HCT116 (cell line): ENCODE results near the gene SPTBN1. TPM values are rescaled to one million over a fixed set of nuclear protein-coding genes. Genes with fewer than 3 reads are reported as not detected.

Experiments
- ATAC-seq: fragments of 200-7000 bp; cut with Tn5 transposase; 2 replicates; pipeline ENCODE4 v1.9.1; 2020; ENCODE audit warnings: mild to moderate bottlenecking, moderate library complexity
- BruUV-seq: library from RNA; stranded (reverse); fragments of 400-500 nt; replicated peaks from 2 replicates; lab custom pipeline; 2021; lab: Mats Ljungman, UMichigan
- CTCF ChIA-PET: fragments of 300-600 bp; sonication (Branson Sonifier 250); formaldehyde crosslinking; loops from one replicate; lab custom pipeline; 2021; ENCODE audit warnings: antibody characterized with exemption; lab: Charles Lee
- POLR2A ChIA-PET: fragments of 300-600, 350-600 bp; sonication (Branson Sonifier 250); formaldehyde crosslinking; loops from one replicate; lab custom pipeline; 2021; ENCODE audit warnings: antibody characterized with exemption; lab: Charles Lee
- RAD21 ChIA-PET, 2 experiments: fragments of 300-600 bp; sonication (Branson Sonifier 250); formaldehyde crosslinking; loops; one replicate each; lab custom pipeline; 2023; ENCODE audit warnings: low total read pairs in 2 of 2; ENCODE audit not compliant: uncharacterized antibody in 2 of 2, unreplicated experiment in 2 of 2, low non-redundant PET in 1 of 2; lab: Charles Lee
- DNase-seq: peaks from one replicate; pipeline ENCODE4 v3.0.0-alpha.2; 2010; ENCODE audit warnings: low read depth, low spot score
- H2AFZ ChIP-seq: fragments of 200-600 bp; shearing (Covaris generic), sonication (generic); 2 replicates; pipeline ENCODE4 v1.6.1; 2017; ENCODE audit warnings: low read depth, mixed run types, mixed read lengths, antibody characterized with exemption, low read length; ENCODE audit not compliant: poor library complexity, severe bottlenecking
- H3K27ac ChIP-seq: 2 replicates; pipeline ENCODE4 v1.5.1; 2012; ENCODE audit warnings: low read depth, low read length
- H3K27me3 ChIP-seq: fragments of 200-600 bp; sonication (generic); 2 replicates; pipeline ENCODE4 v1.6.1; 2016; ENCODE audit warnings: mixed run types, low read length, mixed read lengths; ENCODE audit not compliant: insufficient read depth
- H3K36me3 ChIP-seq, 2 experiments: fragments of 200-500 bp in 1 of 2; fragments of 200-600 bp in 1 of 2; sonication (Bioruptor generic) in 1 of 2; sonication (generic) in 1 of 2; 2 replicates each; pipeline versions ENCODE4 v1.5.1 to v1.6.1; 2014 to 2016; ENCODE audit warnings: low read length in 2 of 2, inconsistent platforms in 1 of 2, mixed read lengths in 1 of 2, mixed run types in 1 of 2; ENCODE audit not compliant: insufficient read depth in 2 of 2, control insufficient read depth in 1 of 2
- H3K4me1 ChIP-seq, 2 experiments: fragments of 200-600 bp in 1 of 2; sonication (generic) in 1 of 2; 2 replicates each; pipeline versions ENCODE4 v1.5.1 to v1.6.1; 2012 to 2017; ENCODE audit warnings: low read length in 2 of 2, inconsistent platforms in 1 of 2, mild to moderate bottlenecking in 1 of 2, mixed read lengths in 1 of 2, mixed run types in 1 of 2, moderate library complexity in 1 of 2; ENCODE audit not compliant: insufficient read depth in 2 of 2, control insufficient read depth in 1 of 2
- H3K4me2 ChIP-seq: fragments of 200-600 bp; sonication (generic); 2 replicates; pipeline ENCODE4 v1.6.1; 2017; ENCODE audit warnings: mixed run types, low read length, mixed read lengths
- H3K4me3 ChIP-seq, 2 experiments: fragments of 200-600 bp in 1 of 2; sonication (generic) in 1 of 2; replicated peaks in 1 of 2; 2 replicates each; pipeline ENCODE4 v1.5.1; 2011 to 2016; ENCODE audit warnings: low read length in 2 of 2, control low read depth in 1 of 2, low read depth in 1 of 2, mild to moderate bottlenecking in 1 of 2, mixed read lengths in 1 of 2, mixed run types in 1 of 2
- H3K79me2 ChIP-seq: fragments of 200-600 bp; sonication (generic); 2 replicates; pipeline ENCODE4 v1.6.1; 2017; ENCODE audit warnings: mild to moderate bottlenecking, mixed run types, low read length, moderate library complexity, mixed read lengths; ENCODE audit not compliant: insufficient read depth
- H3K9ac ChIP-seq: fragments of 200-600 bp; sonication (generic); 2 replicates; pipeline ENCODE4 v1.6.1; 2016; ENCODE audit warnings: low read length, mixed read lengths
- H3K9me2 ChIP-seq: fragments of 200-600 bp; sonication (generic), shearing (Covaris generic); 2 replicates; pipeline ENCODE4 v1.6.1; 2017; ENCODE audit warnings: mixed run types, mild to moderate bottlenecking, moderate library complexity; ENCODE audit not compliant: insufficient read depth
- H3K9me3 ChIP-seq, 2 experiments: fragments of 200-500 bp in 1 of 2; fragments of 200-600 bp in 1 of 2; sonication (Bioruptor generic) in 1 of 2; sonication (generic) in 1 of 2; 2 replicates each; pipeline ENCODE4 v1.6.1; 2014 to 2017; ENCODE audit warnings: low read length in 2 of 2, mixed read lengths in 2 of 2, inconsistent platforms in 1 of 2, low read depth in 1 of 2, mild to moderate bottlenecking in 1 of 2, mixed run types in 1 of 2, moderate library complexity in 1 of 2; ENCODE audit not compliant: control insufficient read depth in 1 of 2, insufficient read depth in 1 of 2
- H4K20me1 ChIP-seq: fragments of 200-600 bp; sonication (generic), shearing (Covaris generic); 2 replicates; pipeline ENCODE4 v1.6.1; 2017; ENCODE audit warnings: mixed run types, mild to moderate bottlenecking, moderate library complexity; ENCODE audit not compliant: insufficient read depth
- CBX3 ChIP-seq: IDR thresholded peaks from 2 replicates; pipeline ENCODE4 v1.6.1; 2012; ENCODE audit warnings: low read depth
- CTCF ChIP-seq, 3 experiments: fragments of 200-600 bp in 1 of 3; sonication (generic) in 1 of 3; IDR thresholded peaks in 2 of 3; conservative IDR thresholded peaks in 1 of 3; 2 replicates each; pipeline ENCODE4 v1.5.1; 2012 to 2017; ENCODE audit warnings: low read depth in 2 of 3, low read length in 2 of 3, antibody characterized with exemption in 1 of 3, borderline replicate concordance in 1 of 3, control low read depth in 1 of 3, mild to moderate bottlenecking in 1 of 3, mixed read lengths in 1 of 3, mixed run types in 1 of 3, moderate library complexity in 1 of 3; ENCODE audit not compliant: insufficient read depth in 1 of 3
- ELF1 ChIP-seq: IDR thresholded peaks from 2 replicates; pipeline ENCODE4 v1.6.1; 2012; ENCODE audit warnings: low read depth, borderline replicate concordance
- EZH2 ChIP-seq: fragments of 200-600 bp; sonication (generic); IDR thresholded peaks from 2 replicates; pipeline ENCODE4 v1.6.1; 2017; ENCODE audit warnings: antibody characterized with exemption, mixed run types
- EZH2phosphoT487 ChIP-seq: fragments of 200-600 bp; IDR thresholded peaks from 2 replicates; pipeline ENCODE4 v1.6.1; 2018; ENCODE audit warnings: antibody characterized with exemption, borderline replicate concordance
- FOSL1 ChIP-seq: IDR thresholded peaks from 2 replicates; pipeline ENCODE4 v1.6.1; 2012; ENCODE audit warnings: low read depth
- JUND ChIP-seq: IDR thresholded peaks from 2 replicates; pipeline ENCODE4 v1.6.1; 2012
- MAX ChIP-seq: IDR thresholded peaks from 2 replicates; pipeline ENCODE4 v1.6.1; 2012
- SRF ChIP-seq: IDR thresholded peaks from 2 replicates; pipeline ENCODE4 v1.6.1; 2012; ENCODE audit warnings: low read depth
- TCF7L2 ChIP-seq: IDR thresholded peaks from 2 replicates; pipeline ENCODE4 v1.7.0; 2011; ENCODE audit warnings: borderline replicate concordance, inconsistent platforms; ENCODE audit not compliant: insufficient read depth, insufficient read length; ENCODE audit errors: extremely low read depth
- YY1 ChIP-seq: IDR thresholded peaks from 2 replicates; pipeline ENCODE4 v1.6.1; 2011; ENCODE audit warnings: low read length, low read depth, moderate library complexity, mild to moderate bottlenecking; ENCODE audit not compliant: insufficient replicate concordance; ENCODE audit errors: extremely low read depth
- ZNF274 ChIP-seq: fragments of 200-500 bp; sonication (Bioruptor generic); IDR thresholded peaks from 2 replicates; pipeline ENCODE4 v1.6.1; 2014; ENCODE audit warnings: mild to moderate bottlenecking, low read depth, low read length, inconsistent platforms
- intact Hi-C: fragments of 100-400 bp; cut with micrococcal nuclease; formaldehyde crosslinking; loops from 2 replicates; pipeline ENCODE4 v1.10.0; 2022
- total RNA-seq: library from RNA; stranded (reverse); gene quantifications from one replicate; pipeline ENCODE4 v1.2.1, GENCODE V29; 2021; ENCODE audit not compliant: unreplicated experiment
- TF ChIP-seq, protein P1 (sequence below): IDR thresholded peaks from 2 replicates; pipeline ENCODE4 v1.6.1; 2012

The SPTBN1 gene
- total RNA-seq, 1 experiment from 2014 or later, result 84.4 TPM

DNA sequence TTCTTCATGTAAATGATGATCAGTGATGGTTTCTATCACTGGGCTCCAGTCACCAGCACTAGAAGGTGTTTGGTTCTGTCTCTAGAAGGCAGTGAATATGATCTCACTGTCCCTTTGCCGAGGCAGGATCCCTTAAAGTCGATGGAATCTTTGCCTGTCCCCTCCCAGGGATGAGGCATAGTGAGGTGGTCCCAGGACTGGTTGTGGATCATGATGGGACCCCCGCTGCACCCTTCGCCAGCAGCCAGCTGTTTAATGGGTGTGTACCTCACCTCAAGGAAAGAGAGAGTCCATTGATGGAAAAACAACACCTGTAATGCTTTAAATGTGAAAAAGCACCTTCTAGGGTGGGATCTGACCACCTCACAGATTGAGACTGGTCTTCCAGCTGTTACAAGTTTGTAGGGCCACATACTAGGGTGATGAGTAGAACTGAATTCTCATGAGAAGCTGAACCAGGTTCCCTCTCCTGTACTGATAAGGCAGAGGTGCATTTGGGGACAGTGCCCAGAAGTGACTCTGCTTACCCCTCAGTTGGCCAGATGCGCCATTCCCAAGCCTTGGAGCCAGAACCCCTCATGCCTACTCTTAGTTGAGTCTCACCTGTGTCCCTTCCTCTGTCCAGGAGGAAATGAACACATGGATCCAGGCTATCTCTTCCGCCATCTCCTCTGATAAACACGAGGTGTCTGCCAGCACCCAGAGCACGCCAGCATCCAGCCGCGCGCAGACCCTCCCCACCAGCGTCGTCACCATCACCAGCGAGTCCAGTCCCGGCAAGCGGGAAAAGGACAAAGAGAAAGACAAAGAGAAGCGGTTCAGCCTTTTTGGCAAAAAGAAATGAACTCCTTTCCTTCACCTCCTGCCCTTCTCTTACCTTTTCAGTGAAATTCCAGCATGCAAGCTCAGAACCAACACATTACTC, 211.9 kb downstream of the SPTBN1 start:
- no peaks in the 10 kb centered on the region for H3K9me3 ChIP-seq
- H3K4me2 ChIP-seq, result no peak overlapping the region
- no peak overlapping the region for H3K9ac ChIP-seq
- no peak for ATAC-seq
- peaks cover 0 to 8% of the 10 kb centered on the region in 2 experiments; a peak in 2 of 4 replicates for H3K4me1 ChIP-seq
- no peak overlapping the region for H3K4me3 ChIP-seq
- DNase-seq, result no peak
- H3K27me3 ChIP-seq, result no peaks in the 10 kb centered on the region
- no peak overlapping the region for H3K27ac ChIP-seq
- peaks cover 6 to 19% of the 10 kb centered on the region in 2 experiments; a peak in 3 of 4 replicates for H3K36me3 ChIP-seq
- CTCF ChIA-PET, result interaction anchor here (0.7 to 3.7 kb wide), 2 partner anchors 37 to 160 kb away, joined by 5 to 47 read pairs; no protein-coding TSS in a partner anchor
- H2AFZ ChIP-seq, result no peak overlapping the region
- intact Hi-C loops, result loop anchor here (5.0 to 10.0 kb wide), 3 partner anchors 169 to 509 kb away; no protein-coding TSS in a partner anchor
- no peaks in the 10 kb centered on the region for H4K20me1 ChIP-seq
- H3K9me2 ChIP-seq, result no peaks in the 10 kb centered on the region
- RAD21 ChIA-PET, result no interaction called here
- TF ChIP-seq EZH2phosphoT487 (no peak), CBX3 (no peak), ZNF274 (no peak), FOSL1 (no peak), MAX (no peak), YY1 (no peak), EZH2 (no peak), TCF7L2 (no peak), SRF (no peak), ELF1 (no peak), JUND (no peak), CTCF (IDR thresholded peaks at IDR 0.05 in 2 of 3, conservative IDR thresholded peaks at IDR 0.05 in 1 of 3; ENCODE audit: borderline replicate concordance in 1 of 3, insufficient read depth in 1 of 3, low read depth in 2 of 3, low read length in 2 of 3) (no peak)
- TF ChIP-seq, protein P1, sequence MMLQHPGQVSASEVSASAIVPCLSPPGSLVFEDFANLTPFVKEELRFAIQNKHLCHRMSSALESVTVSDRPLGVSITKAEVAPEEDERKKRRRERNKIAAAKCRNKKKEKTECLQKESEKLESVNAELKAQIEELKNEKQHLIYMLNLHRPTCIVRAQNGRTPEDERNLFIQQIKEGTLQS, result no peak
- POLR2A ChIA-PET, result interaction anchor here (0.7 kb wide), 1 partner anchor 19 kb away, joined by 3 read pairs; no protein-coding TSS in a partner anchor
- BruUV-seq, result no TSS peak
- no peaks in the 10 kb centered on the region for H3K79me2 ChIP-seq
